ENCODE measurements around the gene PTBP1.

The PTBP1 gene

DNA sequence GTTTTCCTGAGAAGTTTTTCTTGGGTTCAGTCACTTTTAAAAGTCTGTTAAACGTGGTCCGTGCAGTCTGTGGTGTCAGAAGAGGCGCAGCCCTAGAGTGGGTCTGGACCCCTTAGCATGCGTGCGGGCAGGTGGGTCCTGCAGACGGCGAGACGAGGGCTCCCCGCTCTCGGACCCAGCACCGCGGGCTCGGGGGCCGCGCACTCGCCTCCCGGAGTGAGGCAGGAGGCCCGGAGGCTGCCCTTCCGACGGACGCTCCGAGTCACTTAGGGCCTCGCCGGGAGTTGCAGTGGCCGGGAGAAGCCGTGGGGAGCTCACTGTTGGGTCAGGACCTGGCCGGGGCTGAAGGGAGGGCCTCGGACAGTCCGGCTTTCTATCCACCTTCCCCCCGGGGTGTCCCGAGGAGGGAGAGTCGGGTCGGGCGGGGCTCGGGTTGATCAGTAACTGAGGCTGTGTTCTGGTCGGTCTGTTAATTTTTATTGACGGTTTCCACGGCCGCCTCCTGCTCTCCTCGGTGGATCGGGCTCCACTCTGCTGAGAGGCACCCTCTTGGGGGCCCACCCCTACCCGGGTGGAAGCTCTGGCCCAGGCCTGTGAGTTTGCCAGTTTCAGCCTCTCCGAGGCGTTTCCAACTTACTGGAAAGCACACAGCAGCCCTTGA, 1.3 kb downstream of the PTBP1 start:
- DNase-seq: no peak

- DNase-seq: peak in 1 of 2 experiments; percentile 39
Observed at GRCh38 chr19:799076-799881, 2.0 kb downstream of the PTBP1 start.

DNA sequence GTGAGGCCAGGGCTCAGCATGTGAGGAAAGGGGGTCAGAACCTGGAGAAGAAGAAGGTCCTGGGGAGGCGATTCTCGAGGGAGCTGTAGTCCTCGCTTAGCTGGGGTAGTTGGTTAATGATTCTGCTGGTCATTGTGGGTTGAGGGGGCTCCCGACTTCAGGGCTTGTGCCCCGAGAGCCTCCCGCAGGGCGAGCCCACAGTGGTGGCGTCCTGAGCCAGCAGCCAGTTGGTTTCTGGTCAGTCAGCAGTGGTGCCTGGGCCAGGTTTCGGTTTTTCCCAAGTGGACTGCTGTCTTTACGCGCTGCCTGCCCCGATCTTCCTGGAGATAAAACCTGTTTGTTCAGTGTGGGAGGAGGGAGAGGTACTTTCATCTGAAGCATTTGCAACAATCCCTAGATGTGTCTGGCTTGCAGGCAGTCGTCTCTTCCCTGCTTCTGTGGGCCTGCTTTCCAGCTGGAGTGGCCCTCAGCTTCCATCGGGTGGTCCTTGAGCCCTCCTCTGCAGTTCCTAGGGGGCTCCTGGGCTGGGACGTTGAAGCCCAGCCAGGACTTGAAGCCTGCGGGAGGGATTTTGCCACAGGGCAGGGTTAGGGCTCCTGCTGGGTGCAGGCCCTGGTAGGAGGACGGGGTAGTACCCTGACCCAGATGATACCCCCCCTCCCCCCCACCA, 3.2 kb downstream of the PTBP1 start:
- peak in 1 of 2 experiments; percentile 50 for DNase-seq

GRCh38 chr19:801030-801860, 4.0 kb downstream of the PTBP1 start:
- DNase-seq: no peak

DNA sequence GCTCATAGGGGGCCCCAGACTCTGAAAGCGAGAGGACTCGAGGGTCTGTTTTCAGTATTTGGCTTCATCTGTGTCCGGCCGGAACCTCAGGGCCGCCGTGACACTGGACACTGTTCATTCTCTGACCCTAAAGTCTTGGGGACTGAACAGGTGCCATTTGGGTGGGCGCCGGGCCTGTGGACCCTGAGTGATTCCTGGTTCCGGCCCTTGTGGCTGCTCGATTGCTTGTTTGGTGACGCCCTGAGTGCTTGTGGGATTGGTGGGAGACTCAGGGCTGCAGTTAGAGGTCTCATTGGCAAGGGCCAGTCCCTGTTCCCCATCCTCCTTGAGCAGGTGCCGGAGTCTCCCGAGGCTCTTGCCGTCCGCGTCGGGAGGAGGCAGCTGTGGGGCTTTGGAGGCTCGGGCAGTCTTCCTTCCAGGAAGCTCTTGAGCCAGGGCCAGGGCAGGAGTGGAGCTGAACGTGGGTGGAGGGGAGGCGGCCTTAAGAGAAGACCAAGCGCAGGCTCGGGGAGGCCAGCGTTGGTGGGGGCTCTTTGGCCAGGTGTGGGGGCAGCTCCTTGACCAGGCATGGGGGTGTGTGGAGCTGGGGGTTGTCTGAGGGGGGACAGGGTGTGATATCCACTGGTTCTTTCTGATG, 4.7 kb downstream of the PTBP1 start:
- DNase-seq: no peak

GRCh38 chr19:802498-803098, 5.3 kb downstream of the PTBP1 start:
- DNase-seq: peak; percentile 49 to 59

DNA sequence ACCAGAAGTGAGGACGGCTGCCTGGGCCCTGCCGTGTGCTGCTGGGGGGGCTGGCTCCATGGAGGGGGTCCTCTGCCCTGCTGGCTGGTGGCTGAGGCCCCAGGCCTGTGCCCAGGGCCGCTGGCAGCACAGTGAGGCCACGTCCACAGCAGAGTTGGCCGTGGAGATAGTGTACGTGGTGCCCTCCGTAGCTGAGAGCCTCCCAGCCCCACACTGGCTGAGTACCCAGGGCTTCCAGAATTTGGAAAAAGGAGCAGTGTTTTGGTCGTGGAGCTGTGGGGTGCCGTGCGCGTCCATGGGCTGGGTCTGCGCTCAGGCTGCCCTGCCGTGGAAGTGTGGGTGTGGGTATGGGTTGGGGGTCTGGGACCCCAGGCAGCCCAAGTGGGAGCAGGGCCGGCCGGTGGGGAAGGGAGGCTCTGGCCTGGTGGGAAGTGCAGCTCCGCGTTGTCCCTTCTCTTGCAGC, 5.9 kb downstream of the PTBP1 start:
- no peak for DNase-seq

- no peak for DNase-seq
Observed at GRCh38 chr19:803686-804418, 6.6 kb downstream of the PTBP1 start.

GRCh38 chr19:804419-805165, 7.3 kb downstream of the PTBP1 start:
- DNase-seq: no peak

GRCh38 chr19:805166-805551, 7.9 kb downstream of the PTBP1 start:
- no peak for DNase-seq

GRCh38 chr19:805600-806550, 8.6 kb downstream of the PTBP1 start:
- no peak for DNase-seq

GRCh38 chr19:806815-807421, 9.7 kb downstream of the PTBP1 start:
- no peak for DNase-seq

GRCh38 chr19:807627-808422, 10.6 kb downstream of the PTBP1 start:
- DNase-seq: no peak

GRCh38 chr19:808423-808775, 11.1 kb downstream of the PTBP1 start:
- DNase-seq: no peak

GRCh38 chr19:810077-810855, 13.0 kb downstream of the PTBP1 start:
- DNase-seq: no peak

DNA sequence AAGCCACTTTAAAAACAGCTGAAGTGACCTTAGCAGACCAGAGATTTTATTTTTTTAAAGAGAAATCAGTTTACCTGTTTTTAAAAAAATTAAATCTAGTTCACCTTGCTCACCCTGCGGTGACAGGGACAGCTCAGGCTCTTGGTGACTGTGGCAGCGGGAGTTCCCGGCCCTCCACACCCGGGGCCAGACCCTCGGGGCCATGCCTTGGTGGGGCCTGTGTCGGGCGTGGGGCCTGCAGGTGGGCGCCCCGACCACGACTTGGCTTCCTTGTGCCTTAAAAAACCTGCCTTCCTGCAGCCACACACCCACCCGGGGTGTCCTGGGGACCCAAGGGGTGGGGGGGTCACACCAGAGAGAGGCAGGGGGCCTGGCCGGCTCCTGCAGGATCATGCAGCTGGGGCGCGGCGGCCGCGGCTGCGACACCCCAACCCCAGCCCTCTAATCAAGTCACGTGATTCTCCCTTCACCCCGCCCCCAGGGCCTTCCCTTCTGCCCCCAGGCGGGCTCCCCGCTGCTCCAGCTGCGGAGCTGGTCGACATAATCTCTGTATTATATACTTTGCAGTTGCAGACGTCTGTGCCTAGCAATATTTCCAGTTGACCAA, 13.7 kb downstream of the PTBP1 start:
- DNase-seq: no peak
